ENCODE data around the gene CCND1. TPM values are rescaled to one million over a fixed set of nuclear protein-coding genes. Genes with fewer than 3 reads are reported as not detected.

CCND1 gene
- total and polyA plus RNA-seq, 2 of the 8 experiments (the other 6 are each of a cell fraction or from before 2014, with no cell fraction given): 64.5 to 170 TPM

- no peak overlapping the region for H2BK20ac ChIP-seq (ENCODE audit: low read length)
- no peak overlapping the region for H3K4me2 ChIP-seq (ENCODE audit: insufficient read depth in 1 of 2, low read depth in 2 of 2, low read length in 2 of 2)
- no peaks in the 10 kb centered on the region; a peak in 1 of 8 replicates for H3K36me3 ChIP-seq (ENCODE audit: control insufficient read depth in 2 of 4, insufficient read depth in 4 of 4, low read length in 3 of 4)
- H2BK12ac ChIP-seq (ENCODE audit: low read depth, low read length): peak overlapping the region; percentile 18; the same call in 1 of the 2 replicates
- 0 out of 2 replicates have a peak overlapping the region, but pooled peaks have one; percentile 47 for H2AFZ ChIP-seq (ENCODE audit: low read length)
- peaks cover 6 to 15% (median 8%) of the 10 kb centered on the region in 4 experiments for H3K4me1 ChIP-seq (replicated peaks in 1 of 4; ENCODE audit: control insufficient read depth in 3 of 4, insufficient read depth in 4 of 4, low read length in 3 of 4)
- H4K5ac ChIP-seq (ENCODE audit: insufficient read length, low read depth, low read length): no peak overlapping the region
- TF ChIP-seq USF2 (IDR thresholded peaks at IDR 0.05; ENCODE audit: low read length) (no peak), TCF12 (IDR thresholded peaks at IDR 0.05; ENCODE audit: low read depth, low read length) (no peak)
- H2BK120ac ChIP-seq (replicated peaks; ENCODE audit: low read depth, low read length): no peak overlapping the region
- H3K4ac ChIP-seq (replicated peaks; ENCODE audit: insufficient read length, low read depth, low read length): no peak overlapping the region
- H3K18ac ChIP-seq (ENCODE audit: extremely low read depth, low read length): no peak overlapping the region
- CTCF ChIA-PET (ENCODE audit: partially characterized antibody): no interaction called here
- no peak overlapping the region for H3K56ac ChIP-seq (replicated peaks; ENCODE audit: insufficient read length, low read depth, low read length)
- no peak overlapping the region for H2BK15ac ChIP-seq (ENCODE audit: low read length)
- H3K14ac ChIP-seq (ENCODE audit: insufficient read length): no peak overlapping the region
- H3K79me2 ChIP-seq (ENCODE audit: control insufficient read depth in 1 of 2, insufficient read depth in 2 of 2, low read length in 2 of 2): no peaks in the 10 kb centered on the region
- no peak overlapping the region; the same call in 1 of the 2 replicates for H4K8ac ChIP-seq (ENCODE audit: extremely low read depth, insufficient read depth, low read length)
- FAIRE-seq (no peak), DNase-seq (ENCODE audit: low read depth in 1 of 2, low spot score in 2 of 2) (peak in 1 of 2 experiments; percentile 32)
- no peaks in the 10 kb centered on the region for H4K20me1 ChIP-seq (replicated peaks in 1 of 2; ENCODE audit: control insufficient read depth in 1 of 2, insufficient read depth in 2 of 2, low read length in 2 of 2)
- no peaks in the 10 kb centered on the region for H3K79me1 ChIP-seq (ENCODE audit: low read depth, low read length)
- H3K9me3 ChIP-seq (ENCODE audit: insufficient read depth in 2 of 2, low read depth in 1 of 2, low read length in 1 of 2): peaks cover 7 to 8% of the 10 kb centered on the region in 2 experiments; a peak in 3 of 4 replicates
- H3K27me3 ChIP-seq (replicated peaks in 1 of 4; ENCODE audit: control insufficient read depth in 3 of 4, extremely low read depth in 1 of 4, insufficient read depth in 3 of 4, low read length in 3 of 4): no peaks in the 10 kb centered on the region; a peak in 3 of 7 replicates
- no peak overlapping the region for H2AK5ac ChIP-seq (ENCODE audit: low read depth, low read length)
- no peak overlapping the region for H2BK5ac ChIP-seq (ENCODE audit: low read depth, low read length)
- H3K27ac ChIP-seq (ENCODE audit: low read depth, low read length): no peak overlapping the region
- no peak overlapping the region for H3K4me3 ChIP-seq (ENCODE audit: extremely low read depth in 1 of 4, insufficient read depth in 2 of 4, low read depth in 3 of 4, low read length in 4 of 4)
- no peaks in the 10 kb centered on the region for H3K23me2 ChIP-seq (ENCODE audit: low read depth, low read length)
- no peak overlapping the region for H3K23ac ChIP-seq (ENCODE audit: insufficient read length)
- no peak overlapping the region for H3K9ac ChIP-seq (replicated peaks in 1 of 4; ENCODE audit: extremely low read depth in 1 of 4, low read depth in 3 of 4, low read length in 3 of 4)
- H4K91ac ChIP-seq (replicated peaks; ENCODE audit: insufficient read length, low read length): no peak overlapping the region
- POLR2A ChIA-PET (ENCODE audit: partially characterized antibody): interaction anchor here (1.1 kb wide), 1 partner anchor 31 kb away, joined by 3 read pairs; no protein-coding TSS in a partner anchor
- 92% methylated on average over 18 of the region's 18 CpGs; no CpG with 5 or more reads in 1 of the 2 experiments for WGBS, 2 experiments (ENCODE audit: extremely low coverage in 1 of 2, insufficient coverage in 1 of 2, insufficient read length in 1 of 2, insufficient replicate concordance in 2 of 2, low coverage in 1 of 2, low lambda C conversion rate in 2 of 2, missing lambda C conversion rate in 1 of 2)
Observed at GRCh38 chr11:69605737-69606526, 35.0 kb upstream of the CCND1 start.

All from H1 (cell line).